Cerebellar cortex (tissue), 1 donor: ENCODE results near the gene CAMSAP2.
A peak's percentile ranks its signal among the peaks of the same experiment; 100 is the strongest.
"Not testable (repeated sequence)": the region's sequence is repeated elsewhere in the genome, so short reads cannot be mapped to it uniquely, and the experiment has no call there.

ENCODE experiments used
- DNase-seq: peaks from one replicate; pipeline ENCODE4 v3.0.0-alpha.2; 2015; ENCODE audit warnings: low spot score

The CAMSAP2 gene

DNA sequence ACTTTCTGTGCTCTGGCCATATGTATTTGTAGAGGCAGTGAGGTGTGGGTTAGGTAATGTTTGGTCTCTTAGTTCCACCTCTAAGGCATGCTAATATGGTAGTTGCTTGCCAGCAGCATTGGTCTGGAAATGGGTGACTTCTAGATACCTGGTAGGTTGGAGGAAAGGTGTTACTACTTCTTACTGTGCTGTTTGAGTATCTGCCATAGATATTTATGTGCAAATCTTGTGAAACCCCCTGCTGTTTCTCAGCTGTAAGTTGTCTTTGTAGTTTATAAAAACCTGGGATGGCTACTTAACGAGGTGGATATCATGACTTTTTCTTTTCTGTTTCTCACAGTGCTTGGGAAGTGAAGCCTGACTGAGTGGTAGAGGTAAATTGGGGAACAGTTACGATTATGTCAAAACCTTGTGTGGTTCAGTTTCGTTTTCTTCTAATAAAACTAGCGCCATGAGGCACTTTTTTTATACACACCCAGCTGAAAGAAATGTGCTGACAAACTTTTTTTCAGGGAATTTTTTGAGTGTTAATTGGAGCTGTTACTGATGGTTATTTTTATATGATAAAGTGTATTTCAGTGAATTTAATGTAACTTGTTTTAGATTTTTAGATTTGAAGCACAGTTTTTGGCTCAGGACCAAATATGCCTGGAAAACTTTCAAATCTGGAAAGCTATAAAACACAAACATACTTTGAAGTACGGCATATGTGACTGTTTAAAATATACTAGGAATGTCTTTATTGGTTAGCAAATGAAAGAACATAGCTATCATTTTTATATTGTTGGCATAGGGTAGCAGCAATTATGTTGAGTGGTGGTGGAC, 42.1 kb downstream of the CAMSAP2 start:
- no peak for DNase-seq

DNA sequence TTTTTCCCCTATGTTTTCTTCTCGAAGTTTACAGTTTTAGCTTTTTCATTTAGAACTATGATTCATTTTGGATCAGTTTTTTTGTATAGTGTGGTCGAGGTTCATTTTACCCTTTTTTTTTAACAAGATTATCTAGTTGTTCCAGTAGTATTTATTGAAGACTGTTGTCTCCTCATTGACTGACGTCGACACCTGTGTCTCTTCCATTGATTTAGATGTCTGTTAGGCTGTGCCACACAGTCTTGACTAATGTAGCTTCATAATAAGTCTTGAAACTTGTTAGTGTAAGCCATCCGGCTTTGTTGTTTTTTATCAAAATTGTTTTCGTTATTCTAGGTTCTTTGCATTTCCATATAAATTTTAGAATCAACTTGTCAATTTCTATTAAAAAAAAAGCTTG, 45.2 kb downstream of the CAMSAP2 start:
- DNase-seq: no peak

DNA sequence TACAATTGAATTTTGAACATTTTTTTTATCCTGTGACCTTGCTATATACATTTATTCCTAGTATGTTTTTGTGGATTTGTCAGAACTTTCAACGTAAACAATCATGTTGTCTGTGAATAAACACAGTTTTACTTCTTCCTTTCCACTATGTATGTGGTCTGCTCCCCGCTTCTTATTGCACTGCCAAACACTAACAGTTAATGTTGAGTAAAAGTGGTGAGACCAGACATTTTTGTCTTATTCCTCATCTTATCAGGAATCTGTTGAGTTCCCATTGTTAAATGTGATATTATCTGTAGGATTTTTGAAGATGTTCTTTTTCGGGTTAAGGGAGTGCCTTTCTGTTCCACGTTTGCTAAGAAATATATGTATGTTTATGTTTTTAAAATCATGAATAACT, 45.9 kb downstream of the CAMSAP2 start:
- no peak for DNase-seq

DNA sequence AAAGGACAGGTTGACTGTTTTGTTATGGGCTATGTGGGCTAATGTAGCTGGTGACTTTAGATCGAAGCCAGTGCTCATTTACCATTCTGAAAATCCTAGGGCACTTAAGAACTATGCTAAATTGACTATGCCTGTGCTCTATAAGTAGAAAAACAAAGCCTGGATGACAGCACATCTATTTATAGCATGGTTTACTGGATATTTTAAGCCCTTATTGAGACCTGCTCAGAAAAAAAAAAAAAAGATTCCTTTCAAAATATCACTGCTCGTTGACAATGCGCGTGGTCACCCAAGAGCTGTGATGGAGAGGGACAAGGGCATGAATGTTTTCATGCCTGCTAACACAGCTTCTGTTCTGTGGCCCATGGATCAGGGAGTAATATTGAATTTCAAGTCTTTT, 48.1 kb downstream of the CAMSAP2 start:
- DNase-seq: no peak

DNA sequence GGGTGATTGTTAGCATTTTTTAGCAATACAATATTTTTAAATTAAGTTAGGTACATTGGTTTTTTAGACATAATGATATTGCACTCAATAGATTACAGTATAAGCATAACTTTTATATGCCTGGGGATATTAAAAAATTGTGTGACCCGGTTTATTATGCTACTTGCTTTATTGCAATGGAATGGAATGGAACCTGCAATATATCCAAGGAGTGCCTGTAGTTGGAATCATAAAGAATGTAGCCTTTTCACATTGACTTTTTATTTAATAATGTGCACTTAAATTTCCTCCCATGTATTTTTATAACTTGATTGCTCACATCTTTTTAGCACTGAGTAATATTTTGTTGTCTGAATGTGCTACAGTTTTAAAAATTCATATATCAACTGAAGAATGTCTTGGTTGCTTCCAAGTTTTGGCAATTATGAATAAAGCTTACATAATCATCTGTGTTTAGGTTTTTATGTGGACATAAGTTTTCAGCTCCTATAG, 49.2 kb downstream of the CAMSAP2 start:
- no peak for DNase-seq

DNA sequence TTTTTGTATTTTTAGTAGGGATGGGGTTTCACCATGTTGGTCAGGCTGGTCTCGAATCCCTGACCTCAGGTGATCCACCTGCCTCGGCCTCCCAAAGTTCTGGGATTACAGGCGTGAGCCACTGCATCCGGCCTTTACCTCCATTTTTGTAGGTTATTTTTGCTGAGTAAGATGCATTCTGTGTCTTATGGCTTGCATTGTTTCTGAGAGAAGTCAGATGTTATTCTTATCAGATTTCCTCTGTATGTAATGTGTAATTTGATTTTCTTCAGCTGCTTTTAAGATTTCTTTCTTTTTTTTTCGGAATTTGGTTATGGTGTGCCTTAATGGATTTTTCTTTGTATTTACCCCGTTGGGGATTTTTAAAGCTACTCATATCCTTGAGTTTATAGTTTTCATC, 52.3 kb downstream of the CAMSAP2 start:
- not testable (repeated sequence) for DNase-seq

DNA sequence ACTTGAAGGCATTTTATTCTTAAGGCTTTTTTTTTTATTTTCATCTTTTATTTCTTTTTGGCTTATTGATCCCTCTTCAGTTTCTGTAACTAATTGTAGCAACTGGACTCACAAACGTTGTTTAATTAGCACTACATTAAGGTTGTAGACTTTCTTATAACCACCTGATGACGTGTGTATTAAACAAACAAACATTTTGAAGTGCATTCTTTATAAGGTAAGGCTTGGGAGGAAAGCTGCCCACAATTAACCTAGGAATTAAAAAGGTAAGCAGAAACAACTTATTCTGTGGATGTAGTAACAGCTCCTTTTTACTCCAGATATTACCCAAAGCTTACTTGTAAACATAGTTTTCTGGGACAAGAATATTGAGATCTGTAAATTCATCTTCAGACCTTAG, 55.0 kb downstream of the CAMSAP2 start:
- no peak for DNase-seq

DNA sequence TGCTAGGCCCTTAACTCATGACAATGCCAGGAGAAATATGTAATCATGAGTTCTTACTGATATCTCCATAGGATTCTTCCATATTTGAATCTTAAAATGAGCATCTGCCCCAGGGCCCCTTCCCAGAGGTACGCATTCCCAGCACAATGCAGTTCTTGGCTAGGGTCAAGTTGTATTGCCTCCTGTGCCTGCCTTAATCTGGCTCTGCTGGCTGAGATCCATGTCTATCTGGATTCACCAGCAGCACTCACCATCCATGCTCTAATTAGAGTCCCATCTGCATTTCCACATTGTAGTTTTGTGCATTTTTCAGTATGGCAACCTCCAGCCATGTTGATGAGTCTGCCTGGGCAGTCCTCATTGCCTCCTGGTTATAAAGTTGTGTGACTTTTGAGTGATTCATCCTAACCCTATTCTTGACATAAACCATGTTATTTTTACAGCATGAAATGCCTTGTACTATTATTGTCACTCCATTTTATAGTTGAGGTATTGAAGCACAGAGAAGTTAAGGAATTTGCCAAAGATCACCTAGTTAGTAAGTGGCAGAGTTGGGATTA, 55.9 kb downstream of the CAMSAP2 start:
- peak; percentile 60 for DNase-seq

DNA sequence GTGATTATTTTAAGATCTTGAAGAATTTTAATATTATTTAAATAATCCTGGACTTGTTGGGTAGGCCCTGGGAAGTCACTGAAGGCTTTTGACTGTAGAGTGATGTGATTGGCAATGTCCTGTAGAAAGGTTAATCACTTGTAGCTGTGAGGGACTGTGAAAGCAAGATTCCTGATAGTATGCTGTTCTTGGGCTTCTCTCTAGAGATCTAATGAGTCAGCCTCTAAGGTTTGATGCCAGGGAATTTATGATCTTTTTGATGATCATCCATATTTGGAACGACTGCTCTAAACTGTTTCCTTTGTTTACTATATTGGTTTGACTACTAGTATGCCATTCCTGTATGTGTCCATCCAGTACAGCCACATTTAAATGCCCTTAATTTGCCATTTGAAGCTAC, 56.5 kb downstream of the CAMSAP2 start:
- DNase-seq: no peak

DNA sequence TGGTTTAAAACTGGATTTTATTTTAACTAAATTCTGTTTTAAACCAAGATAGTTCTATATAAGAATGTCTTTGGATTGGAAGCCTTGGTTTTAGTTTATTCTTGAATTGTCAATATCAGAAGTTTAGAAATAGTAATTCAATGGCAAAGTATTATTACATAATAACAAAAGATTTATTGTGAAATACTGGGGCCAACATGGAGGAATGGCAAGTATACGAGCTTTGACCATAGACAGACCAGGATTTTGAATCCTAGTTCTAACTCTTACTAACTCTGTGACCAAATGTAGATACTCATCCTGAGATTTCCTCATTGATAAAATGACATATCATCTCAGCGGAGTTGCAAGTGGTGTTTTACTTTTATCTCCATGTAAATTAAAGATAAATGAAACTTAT, 63.3 kb downstream of the CAMSAP2 start:
- no peak for DNase-seq

DNA sequence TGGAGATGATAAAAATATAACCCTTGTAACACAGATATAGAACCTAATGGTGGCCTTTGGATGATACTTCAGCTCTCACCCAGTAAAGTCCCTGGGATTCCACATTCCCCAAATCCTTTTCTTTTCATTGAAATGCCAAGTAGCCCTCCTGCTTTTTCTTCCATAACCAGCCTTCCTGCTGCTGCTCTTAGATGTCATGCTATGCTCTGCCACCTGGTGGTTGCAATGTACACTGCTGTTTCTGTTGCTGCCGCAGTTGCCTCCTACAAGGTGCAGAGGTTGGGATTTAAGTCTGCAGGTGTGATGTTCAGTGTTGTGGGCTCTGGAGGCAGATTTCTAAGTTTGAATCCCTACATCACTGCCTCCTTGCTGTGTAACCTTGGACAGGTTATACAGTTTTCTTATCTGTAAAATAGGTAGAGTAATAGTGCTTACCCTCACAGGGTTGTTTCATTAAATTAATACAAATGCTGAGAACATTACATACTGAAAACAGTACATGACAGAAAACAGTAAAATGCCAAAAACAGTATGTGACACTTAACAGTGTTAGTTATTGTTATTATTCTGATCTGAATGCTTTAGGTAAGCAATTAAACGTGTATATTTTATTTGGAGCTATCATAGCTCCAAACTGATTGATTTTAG, 64.3 kb downstream of the CAMSAP2 start:
- DNase-seq: peak; percentile 91

DNA sequence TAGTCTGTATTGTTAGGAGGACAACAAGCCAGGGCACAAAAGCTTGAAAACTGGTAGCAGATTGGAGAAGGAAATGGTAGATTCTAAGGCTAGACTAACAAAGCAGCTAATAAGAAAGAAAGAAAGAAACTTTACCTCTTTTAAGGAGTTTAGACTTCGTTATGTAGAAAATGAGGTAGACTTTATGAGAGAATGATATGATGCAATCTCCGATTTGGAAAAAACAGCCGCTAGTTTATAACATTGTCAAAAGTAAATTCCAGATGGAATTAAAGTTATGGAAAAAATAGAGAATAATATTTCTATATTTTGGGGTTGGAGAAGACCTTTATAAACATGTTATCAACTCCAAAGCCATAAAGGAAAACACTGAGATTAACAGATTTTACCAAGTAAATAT, 67.0 kb downstream of the CAMSAP2 start:
- no peak for DNase-seq

DNA sequence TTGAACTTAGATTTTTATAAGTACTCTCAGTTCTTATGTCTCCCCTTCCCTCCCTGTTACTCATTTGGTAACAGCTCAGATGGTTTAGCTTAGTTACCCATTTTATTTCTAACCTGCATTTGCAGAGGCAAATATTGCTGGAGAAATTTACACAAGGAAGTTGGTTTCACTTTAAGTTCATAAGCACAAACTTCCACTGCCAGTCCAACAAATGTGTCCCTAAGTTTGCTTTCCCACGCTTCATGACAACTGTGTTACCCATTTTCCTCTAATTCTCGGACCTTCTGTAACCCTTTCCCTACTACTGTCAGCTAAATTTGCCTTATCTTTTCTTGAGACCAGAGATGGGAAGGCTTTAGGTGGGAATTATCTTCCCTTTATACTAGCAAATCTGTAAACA, 70.2 kb downstream of the CAMSAP2 start:
- no peak for DNase-seq

DNA sequence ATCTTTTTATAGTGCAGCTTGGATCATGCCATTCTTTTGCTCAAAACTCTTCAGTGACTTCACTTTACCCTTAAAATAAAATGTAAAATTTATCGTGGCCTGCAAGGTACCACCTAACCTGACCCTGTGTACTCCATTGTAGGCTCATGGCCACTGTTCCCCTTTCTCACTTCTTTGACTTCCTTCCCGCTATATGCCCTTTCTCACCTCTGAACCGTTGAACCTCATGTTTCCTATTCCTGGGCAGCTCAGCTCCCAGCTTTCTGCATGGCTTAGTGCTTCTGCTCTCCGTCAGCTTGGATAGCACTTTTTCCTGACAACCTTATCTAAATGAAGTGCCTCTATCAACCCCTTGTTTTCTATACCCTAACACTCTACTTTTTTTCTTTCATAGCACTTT, 73.0 kb downstream of the CAMSAP2 start:
- no peak for DNase-seq

DNA sequence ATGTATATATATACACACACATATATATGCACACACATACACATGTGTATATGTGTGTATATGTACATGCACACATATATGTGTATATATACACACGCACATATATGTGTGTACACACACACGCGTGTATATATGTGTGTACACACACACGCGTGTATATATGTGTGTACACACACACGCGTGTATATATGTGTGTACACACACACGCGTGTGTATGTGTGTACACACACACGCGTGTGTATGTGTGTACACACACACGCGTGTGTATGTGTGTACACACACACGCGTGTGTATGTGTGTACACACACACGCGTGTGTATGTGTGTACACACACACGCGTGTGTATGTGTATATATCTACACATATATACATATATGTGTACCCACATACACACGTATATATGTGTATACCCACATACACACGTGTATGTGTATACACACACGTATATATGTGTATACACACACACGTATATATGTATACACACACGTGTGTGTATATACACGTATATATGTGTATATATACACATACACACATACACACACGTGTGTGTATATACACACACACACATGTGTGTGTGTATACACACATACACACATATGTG, 78.0 kb downstream of the CAMSAP2 start:
- DNase-seq: not testable (repeated sequence)

DNA sequence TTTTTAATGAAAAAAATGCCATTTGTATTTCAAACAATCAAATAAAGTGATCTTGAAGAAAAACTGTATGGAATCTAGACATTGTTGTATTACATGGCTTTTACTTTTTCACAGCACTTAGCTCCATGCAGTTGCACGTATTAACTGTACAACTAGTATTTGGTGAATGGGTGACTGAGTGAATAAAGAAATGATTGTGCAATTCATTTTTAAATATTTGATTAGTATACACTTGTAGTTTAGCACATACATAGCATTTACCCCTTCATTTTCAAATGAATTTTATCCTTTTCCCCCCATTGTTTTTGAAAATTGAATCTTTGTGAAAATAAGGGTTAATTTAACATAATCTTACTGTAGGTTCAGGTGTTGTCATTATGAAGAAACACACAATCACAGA, 79.6 kb downstream of the CAMSAP2 start:
- DNase-seq: no peak

DNA sequence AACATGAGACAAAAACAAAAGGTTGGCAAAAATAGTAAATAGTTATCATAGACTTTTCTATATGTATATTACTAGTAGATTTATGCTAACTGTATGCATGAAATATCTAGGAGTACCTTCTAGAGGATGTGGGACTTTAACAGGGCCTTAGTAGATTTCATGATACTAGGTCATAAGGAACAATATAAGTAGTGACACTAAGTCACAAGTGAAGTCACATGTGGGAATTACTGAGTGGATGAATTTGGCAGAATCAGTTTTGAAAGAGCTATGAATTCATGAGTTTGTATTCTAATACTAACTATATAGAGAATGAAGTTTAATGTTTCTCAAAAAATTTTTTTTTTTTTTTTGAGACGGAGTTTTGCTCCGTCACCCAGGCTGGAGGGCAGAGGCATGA, 81.0 kb downstream of the CAMSAP2 start:
- DNase-seq: no peak

DNA sequence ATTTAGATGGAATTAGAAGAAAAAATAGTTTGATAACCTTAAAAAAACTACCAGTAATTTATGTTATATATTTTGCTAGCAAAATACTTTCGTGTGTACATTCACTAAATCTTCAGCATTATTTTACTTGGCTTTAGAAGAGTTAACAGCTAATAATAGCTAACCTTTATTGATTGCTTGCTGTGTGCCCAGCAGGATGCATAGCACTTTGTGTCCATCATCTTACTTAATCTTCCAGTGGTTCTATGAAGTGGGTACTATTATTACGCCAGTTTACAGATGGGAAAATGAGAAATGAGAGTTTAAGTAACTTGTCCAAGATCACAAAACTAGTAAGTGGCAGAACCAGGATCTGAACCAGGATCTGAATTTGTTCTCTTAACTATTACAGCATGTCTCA, 92.4 kb downstream of the CAMSAP2 start:
- DNase-seq: no peak

DNA sequence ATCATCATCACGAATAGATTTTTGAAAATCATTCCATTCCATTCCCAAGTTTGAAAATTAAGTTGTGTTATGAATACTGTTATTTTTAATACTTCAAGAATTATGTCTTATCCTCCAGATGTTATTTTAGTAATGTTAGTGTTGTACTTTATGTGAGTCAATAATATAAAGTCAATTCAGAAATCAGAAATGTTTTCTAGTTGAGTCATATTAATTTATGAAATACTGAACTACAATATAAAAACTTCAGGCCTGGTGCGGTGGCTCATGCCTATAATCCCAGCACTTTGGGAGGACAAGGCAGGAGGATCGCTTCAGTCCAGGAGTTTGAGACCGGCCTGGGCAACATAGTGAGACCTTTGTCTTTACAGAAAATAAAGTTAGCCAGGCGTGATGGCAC, 95.7 kb downstream of the CAMSAP2 start:
- no peak for DNase-seq

DNA sequence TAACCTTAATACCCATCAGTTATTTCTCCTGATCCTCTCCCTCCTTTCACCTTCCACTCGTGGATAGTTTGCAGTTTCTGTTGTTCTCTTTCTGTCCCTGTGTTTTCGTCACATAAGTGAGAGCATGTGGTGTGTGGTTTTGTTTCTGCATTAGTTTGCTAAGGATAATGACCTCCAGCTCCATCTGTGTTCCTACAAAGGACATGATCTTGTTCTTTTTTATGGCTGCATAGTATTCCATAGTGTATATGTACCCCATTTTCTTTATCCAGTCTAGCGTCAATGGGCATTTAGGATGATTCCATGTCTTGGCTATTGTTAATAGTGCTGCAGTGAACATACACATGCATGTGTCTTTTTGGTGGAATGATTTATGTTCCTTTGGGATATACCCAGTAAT, 97.5 kb downstream of the CAMSAP2 start:
- DNase-seq: no peak

DNA sequence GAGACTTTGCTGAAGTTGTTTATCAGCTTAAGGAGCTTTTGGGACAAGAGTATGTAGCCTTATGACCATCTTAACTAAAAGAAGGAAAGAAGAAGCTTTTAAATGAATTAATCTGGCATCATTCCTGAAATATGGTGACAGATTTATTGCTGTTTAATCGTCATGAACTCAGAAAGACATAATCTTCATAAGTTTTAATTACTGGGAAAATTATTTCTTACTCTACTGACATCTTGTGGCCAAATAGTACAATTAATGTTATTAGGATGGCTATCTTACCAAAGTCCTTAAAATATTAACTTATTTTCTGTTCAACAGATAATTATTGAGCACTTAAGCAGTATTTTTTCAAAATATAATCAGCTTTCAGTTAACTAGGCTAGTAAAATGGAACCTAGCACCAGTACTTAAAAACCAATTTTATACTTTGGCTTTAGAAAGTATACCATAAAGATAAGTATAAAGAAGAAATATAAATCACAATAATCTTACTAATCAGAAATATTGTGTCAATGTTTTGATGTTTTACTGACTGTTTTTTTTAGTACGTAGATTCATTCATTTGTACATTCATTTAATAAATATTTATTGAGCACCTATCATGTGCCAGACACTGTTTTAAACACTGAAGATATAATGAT, 99.4 kb downstream of the CAMSAP2 start:
- peak; percentile 24 for DNase-seq

DNA sequence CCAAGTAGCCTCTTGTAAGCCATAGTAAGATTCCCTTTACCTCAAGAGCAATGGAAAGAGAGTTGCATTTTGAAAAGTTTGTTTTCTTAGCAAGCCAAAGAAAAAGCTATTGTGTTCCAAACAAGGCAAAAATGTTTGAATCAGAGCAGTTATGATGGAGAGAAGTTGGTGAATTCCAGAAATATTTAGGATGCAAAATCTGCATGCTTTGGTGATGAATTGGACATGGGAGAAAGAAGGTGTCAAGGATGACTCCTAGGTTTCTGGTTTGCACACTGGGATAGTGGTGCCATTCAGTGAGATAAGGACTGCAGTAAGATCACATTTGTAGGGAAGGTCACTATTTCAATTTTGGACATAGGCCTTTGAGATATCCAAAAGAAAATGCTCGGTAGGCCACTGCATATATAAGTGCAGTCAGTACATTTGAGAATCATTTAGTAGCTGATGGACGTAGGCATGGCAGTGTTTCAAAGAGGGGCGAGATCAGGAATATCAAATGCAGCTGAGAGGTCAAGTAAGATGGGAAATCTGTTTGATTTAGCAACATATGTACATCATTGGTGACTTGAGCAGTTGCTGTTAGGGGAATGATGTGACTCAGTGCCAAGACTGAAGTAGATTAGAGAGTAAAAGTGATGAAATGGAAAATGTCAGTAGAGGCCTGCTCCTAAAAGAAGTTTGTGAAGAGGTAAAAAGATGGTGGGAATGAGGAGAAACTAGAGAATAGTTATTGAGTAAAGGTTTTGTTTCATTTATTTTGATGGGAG, 100.2 kb downstream of the CAMSAP2 start:
- DNase-seq: no peak
